Liver (tissue), 9 donors: Measurements from ENCODE around the gene WAC. TPM values are rescaled to one million over a fixed set of nuclear protein-coding genes. Genes with fewer than 3 reads are reported as not detected.

Experiments used
- DNase-seq: peaks from one replicate; pipeline ENCODE4 v3.0.0-alpha.2; 2017; ENCODE audit warnings: low spot score
- H3K27ac ChIP-seq, 2 donors: one replicate each; pipeline ENCODE4 v1.7.0; 2013; ENCODE audit warnings: inconsistent platforms in 2 of 2, low read length in 2 of 2, control low read depth in 1 of 2, low read depth in 1 of 2, mild to moderate bottlenecking in 1 of 2
- H3K27me3 ChIP-seq, 4 donors: one replicate each; pipeline versions ENCODE4 v1.6.1 to v1.7.0; 2013; ENCODE audit warnings: low read length in 3 of 4, inconsistent platforms in 1 of 4, mild to moderate bottlenecking in 1 of 4, moderate library complexity in 1 of 4; ENCODE audit not compliant: control insufficient read depth in 4 of 4, insufficient read depth in 4 of 4
- H3K36me3 ChIP-seq, 4 donors: one replicate each; pipeline versions ENCODE4 v1.6.1 to v1.7.0; 2013; ENCODE audit warnings: low read length in 3 of 4, mild to moderate bottlenecking in 3 of 4, low read depth in 1 of 4, moderate library complexity in 1 of 4; ENCODE audit not compliant: control insufficient read depth in 4 of 4, insufficient read depth in 3 of 4
- H3K4me1 ChIP-seq, 4 donors: one replicate each; pipeline versions ENCODE4 v1.6.1 to v1.7.0; 2013; ENCODE audit warnings: low read length in 3 of 4, mild to moderate bottlenecking in 3 of 4, moderate library complexity in 1 of 4; ENCODE audit not compliant: control insufficient read depth in 4 of 4, insufficient read depth in 4 of 4
- H3K4me3 ChIP-seq, 3 donors: one replicate each; pipeline versions ENCODE4 v1.6.1 to v1.7.0; 2013; ENCODE audit warnings: low read length in 3 of 3, control low read depth in 1 of 3, low read depth in 1 of 3, mild to moderate bottlenecking in 1 of 3
- H3K9ac ChIP-seq, 2 donors: one replicate each; pipeline ENCODE4 v1.7.0; 2013; ENCODE audit warnings: low read length in 2 of 2, mild to moderate bottlenecking in 2 of 2, moderate library complexity in 2 of 2, control low read depth in 1 of 2, low read depth in 1 of 2
- H3K9me3 ChIP-seq, 4 donors: one replicate each; pipeline versions ENCODE4 v1.6.1 to v1.7.0; 2013; ENCODE audit warnings: low read length in 3 of 4; ENCODE audit not compliant: control insufficient read depth in 4 of 4
- CTCF ChIP-seq: fragments of 150-350 bp; IDR thresholded peaks from 2 replicates; pipeline ENCODE4 v1.5.1; 2017; ENCODE audit warnings: improper control_type of control experiment, low read depth, low read length; ENCODE audit not compliant: missing input control
- EGR1 ChIP-seq, 2 donors: IDR thresholded peaks; 2 replicates each; pipeline ENCODE4 v1.6.1; 2016 to 2018; ENCODE audit warnings: antibody characterized with exemption in 2 of 2, low read depth in 2 of 2
- FOXA1 ChIP-seq: IDR thresholded peaks from 2 replicates; pipeline ENCODE4 v1.6.1; 2016; ENCODE audit warnings: antibody characterized with exemption
- GABPA ChIP-seq, 2 donors: IDR thresholded peaks in 1 of 2; conservative IDR thresholded peaks in 1 of 2; 2 replicates each; pipeline ENCODE4 v1.6.1; 2016; ENCODE audit warnings: antibody characterized with exemption in 2 of 2, mild to moderate bottlenecking in 1 of 2, moderate library complexity in 1 of 2
- HNF4A ChIP-seq, 2 donors: conservative IDR thresholded peaks; 2 replicates each; pipeline ENCODE4 v1.6.1; 2016; ENCODE audit warnings: antibody characterized with exemption in 2 of 2, mild to moderate bottlenecking in 2 of 2
- HNF4G ChIP-seq: IDR thresholded peaks from 2 replicates; pipeline ENCODE4 v1.6.1; 2016; ENCODE audit warnings: antibody characterized with exemption
- JUND ChIP-seq, 2 donors: IDR thresholded peaks; 2 replicates each; pipeline ENCODE4 v1.6.1; 2016; ENCODE audit warnings: antibody characterized with exemption in 2 of 2
- RXRA ChIP-seq, 2 donors: IDR thresholded peaks; 2 replicates each; pipeline ENCODE4 v1.6.1; 2017 to 2018; ENCODE audit warnings: antibody characterized with exemption in 2 of 2, mild to moderate bottlenecking in 1 of 2
- SP1 ChIP-seq: IDR thresholded peaks from 2 replicates; pipeline ENCODE4 v1.6.1; 2018; ENCODE audit warnings: antibody characterized with exemption, mild to moderate bottlenecking
- TAF1 ChIP-seq: conservative IDR thresholded peaks from 2 replicates; pipeline ENCODE4 v1.6.1; 2016; ENCODE audit warnings: antibody characterized with exemption, mild to moderate bottlenecking
- ZBTB33 ChIP-seq: IDR thresholded peaks from 2 replicates; pipeline ENCODE4 v1.6.1; 2016; ENCODE audit warnings: antibody characterized with exemption
- WGBS: extraction: QIAGEN DNeasy Blood & Tissue Kit; methylation state at CpG from one replicate; pipeline ENCODE4 v1.1.7; 2013; 5-methylcytosine and 5-hydroxymethylcytosine counted together
- polyA plus RNA-seq, 2 donors: library from polyadenylated mRNA; stranded (reverse) in 1 of 2; unstranded in 1 of 2; fragments of 200-250 nt in 1 of 2; fragments of >200 nt in 1 of 2; fragmentation: Nextera tagmentation in 1 of 2; extraction: Ambion mirVana in 1 of 2; gene quantifications; one replicate each; pipeline versions ENCODE4 v1.2.1 to v1.2.3, GENCODE V29; 2013 to 2015
- total RNA-seq, 2 donors: library from RNA; depleted of rRNA; stranded (reverse); fragments of >200 nt; gene quantifications; one replicate each; pipeline ENCODE4 v1.2.3, GENCODE V29; 2014
- TF ChIP-seq, protein P1 (sequence below): IDR thresholded peaks from 2 replicates; pipeline ENCODE4 v1.6.1; 2016; ENCODE audit warnings: antibody characterized with exemption
- TF ChIP-seq, protein P2 (sequence below): IDR thresholded peaks from 2 replicates; pipeline ENCODE4 v1.6.1; 2016; ENCODE audit warnings: antibody characterized with exemption, mild to moderate bottlenecking
- donor health status: healthy.
- donor health status: healthy.
- donor health status: healthy.
- donor health status: healthy.
- donor health status: healthy.

Gene WAC
- total and polyA plus RNA-seq, 4 donors: 20.2 to 48.7 (median 32.0) TPM

- TF ChIP-seq, protein P1, sequence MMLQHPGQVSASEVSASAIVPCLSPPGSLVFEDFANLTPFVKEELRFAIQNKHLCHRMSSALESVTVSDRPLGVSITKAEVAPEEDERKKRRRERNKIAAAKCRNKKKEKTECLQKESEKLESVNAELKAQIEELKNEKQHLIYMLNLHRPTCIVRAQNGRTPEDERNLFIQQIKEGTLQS: no peak
- no peak for TF ChIP-seq ZBTB33
Observed at GRCh38 chr10:28585076-28585475, 52.2 kb downstream of the WAC start (continued).

DNA sequence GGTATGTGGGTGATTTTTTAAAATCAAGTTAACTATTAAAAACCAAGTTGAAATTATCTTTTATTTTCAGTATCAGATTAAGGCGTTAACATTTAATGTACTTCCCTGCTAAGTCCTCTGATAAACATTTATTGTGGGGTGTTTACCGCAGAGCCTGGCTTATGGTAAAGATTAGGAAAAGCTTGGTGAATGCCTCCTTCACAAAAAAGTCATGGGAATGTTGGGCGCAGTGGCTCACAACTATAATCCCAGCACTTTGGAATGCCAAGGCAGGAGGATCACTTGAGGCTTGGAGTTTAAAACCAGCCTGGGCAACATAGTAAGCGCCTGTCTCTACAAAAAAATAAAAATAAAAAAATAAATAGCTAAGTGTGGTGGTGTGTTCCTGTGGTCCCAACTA is 53.3 kb downstream of the WAC start:
- peaks cover 0 to 26% (median 24%) of the 10 kb centered on the region in 4 donors for H3K36me3 ChIP-seq
- no peak overlapping the region for H3K27ac ChIP-seq
- no peak for DNase-seq

GRCh38 chr10:28587270-28587969 is 54.5 kb downstream of the WAC start:
- Histone ChIP-seq H3K27me3 (no peaks in the 10 kb centered on the region), H3K9ac (no peak overlapping the region), H3K27ac (no peak overlapping the region), H3K9me3 (no peaks in the 10 kb centered on the region), H3K4me1 (peaks cover 0 to 13% (median 11%) of the 10 kb centered on the region in 4 donors), H3K36me3 (peaks cover 0 to 35% (median 32%) of the 10 kb centered on the region in 4 donors), H3K4me3 (no peak overlapping the region)
- DNase-seq: no peak
- 40% methylated on average over 5 of the region's 5 CpGs for WGBS
- TF ChIP-seq SP1 (no peak), RXRA (IDR thresholded peaks at IDR 0.05) (no peak), EGR1 (IDR thresholded peaks at IDR 0.05; ENCODE audit: low read depth in 2 of 2) (no peak), HNF4G (no peak), FOXA1 (no peak), CTCF (no peak)
- TF ChIP-seq, protein P1: no peak

More for the DNA sequence above, 53.3 kb downstream of the WAC start:
- Histone ChIP-seq H3K9me3 (no peaks in the 10 kb centered on the region), H3K27me3 (no peaks in the 10 kb centered on the region), H3K9ac (no peak overlapping the region), H3K4me3 (no peak overlapping the region), H3K4me1 (peaks cover 0 to 13% (median 11%) of the 10 kb centered on the region in 4 donors)
- 96% methylated on average over 4 of the region's 4 CpGs for WGBS
- TF ChIP-seq GABPA (IDR thresholded peaks at IDR 0.05 in 1 of 2, conservative IDR thresholded peaks at IDR 0.05 in 1 of 2): no peak
- TF ChIP-seq HNF4G: no peak
- TF ChIP-seq, protein P1: no peak
- TF ChIP-seq HNF4A (conservative IDR thresholded peaks at IDR 0.05): no peak
- TF ChIP-seq TAF1: no peak
- no peak for TF ChIP-seq JUND (IDR thresholded peaks at IDR 0.05)
- TF ChIP-seq, protein P2, sequence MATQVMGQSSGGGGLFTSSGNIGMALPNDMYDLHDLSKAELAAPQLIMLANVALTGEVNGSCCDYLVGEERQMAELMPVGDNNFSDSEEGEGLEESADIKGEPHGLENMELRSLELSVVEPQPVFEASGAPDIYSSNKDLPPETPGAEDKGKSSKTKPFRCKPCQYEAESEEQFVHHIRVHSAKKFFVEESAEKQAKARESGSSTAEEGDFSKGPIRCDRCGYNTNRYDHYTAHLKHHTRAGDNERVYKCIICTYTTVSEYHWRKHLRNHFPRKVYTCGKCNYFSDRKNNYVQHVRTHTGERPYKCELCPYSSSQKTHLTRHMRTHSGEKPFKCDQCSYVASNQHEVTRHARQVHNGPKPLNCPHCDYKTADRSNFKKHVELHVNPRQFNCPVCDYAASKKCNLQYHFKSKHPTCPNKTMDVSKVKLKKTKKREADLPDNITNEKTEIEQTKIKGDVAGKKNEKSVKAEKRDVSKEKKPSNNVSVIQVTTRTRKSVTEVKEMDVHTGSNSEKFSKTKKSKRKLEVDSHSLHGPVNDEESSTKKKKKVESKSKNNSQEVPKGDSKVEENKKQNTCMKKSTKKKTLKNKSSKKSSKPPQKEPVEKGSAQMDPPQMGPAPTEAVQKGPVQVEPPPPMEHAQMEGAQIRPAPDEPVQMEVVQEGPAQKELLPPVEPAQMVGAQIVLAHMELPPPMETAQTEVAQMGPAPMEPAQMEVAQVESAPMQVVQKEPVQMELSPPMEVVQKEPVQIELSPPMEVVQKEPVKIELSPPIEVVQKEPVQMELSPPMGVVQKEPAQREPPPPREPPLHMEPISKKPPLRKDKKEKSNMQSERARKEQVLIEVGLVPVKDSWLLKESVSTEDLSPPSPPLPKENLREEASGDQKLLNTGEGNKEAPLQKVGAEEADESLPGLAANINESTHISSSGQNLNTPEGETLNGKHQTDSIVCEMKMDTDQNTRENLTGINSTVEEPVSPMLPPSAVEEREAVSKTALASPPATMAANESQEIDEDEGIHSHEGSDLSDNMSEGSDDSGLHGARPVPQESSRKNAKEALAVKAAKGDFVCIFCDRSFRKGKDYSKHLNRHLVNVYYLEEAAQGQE: no peak
- no peak for TF ChIP-seq FOXA1
